Smooth muscle cell (in vitro differentiated cells): ENCODE results near the gene SEC24C. TPM values are rescaled to one million over a fixed set of nuclear protein-coding genes. Genes with fewer than 3 reads are reported as not detected.

Experiments
- DNase-seq: peaks from one replicate; lab custom pipeline; 2025; ENCODE audit not compliant: unreplicated experiment; lab: John Stamatoyannopoulos, UW
- H2AFZ ChIP-seq: fragments of 200-600 bp; sonication (generic); 2 replicates; pipeline ENCODE4 v1.6.0; 2016; ENCODE audit warnings: antibody characterized with exemption, low read depth, mild to moderate bottlenecking
- H3F3A ChIP-seq: fragments of 200-600 bp; sonication (generic); 2 replicates; pipeline ENCODE4 v1.6.0; 2017; ENCODE audit warnings: antibody characterized with exemption, low read depth
- H3K27ac ChIP-seq: fragments of 200-600 bp; sonication (generic); 2 replicates; pipeline ENCODE4 v1.5.1; 2016; ENCODE audit warnings: low read depth, mild to moderate bottlenecking
- H3K27me3 ChIP-seq: fragments of 200-600 bp; sonication (generic); 2 replicates; pipeline ENCODE4 v1.6.1; 2016; ENCODE audit warnings: low read depth, mild to moderate bottlenecking
- H3K36me3 ChIP-seq: fragments of 200-600 bp; sonication (generic); 2 replicates; pipeline ENCODE4 v1.5.1; 2016; ENCODE audit warnings: low read depth
- H3K4me1 ChIP-seq: fragments of 200-600 bp; sonication (generic); 2 replicates; pipeline ENCODE4 v1.5.1; 2016; ENCODE audit warnings: low read depth
- H3K4me2 ChIP-seq: fragments of 200-600 bp; sonication (generic); 2 replicates; pipeline ENCODE4 v1.6.0; 2016; ENCODE audit warnings: mild to moderate bottlenecking
- H3K4me3 ChIP-seq: fragments of 200-600 bp; sonication (generic); 2 replicates; pipeline ENCODE4 v1.5.1; 2016; ENCODE audit warnings: mild to moderate bottlenecking
- H3K79me2 ChIP-seq: fragments of 200-600 bp; sonication (generic); 2 replicates; pipeline ENCODE4 v1.6.0; 2016; ENCODE audit warnings: low read depth, mild to moderate bottlenecking
- H3K9ac ChIP-seq: fragments of 200-600 bp; sonication (generic); 2 replicates; pipeline ENCODE4 v1.6.0; 2016; ENCODE audit warnings: low read depth
- H3K9me3 ChIP-seq: fragments of 200-600 bp; sonication (generic); replicated peaks from 2 replicates; pipeline ENCODE4 v1.5.1; 2016; ENCODE audit warnings: low read depth
- H4K20me1 ChIP-seq: fragments of 200-600 bp; sonication (generic); 2 replicates; pipeline ENCODE4 v1.6.0; 2016; ENCODE audit warnings: low read depth
- CTCF ChIP-seq: fragments of 200-600 bp; sonication (generic); IDR thresholded peaks from 2 replicates; pipeline ENCODE4 v1.5.1; 2017; ENCODE audit warnings: borderline replicate concordance, mild to moderate bottlenecking, antibody characterized with exemption; ENCODE audit not compliant: insufficient read depth, poor library complexity, severe bottlenecking
- WGBS: methylation state at CpG from one replicate; pipeline ENCODE4 v1.1.7; 2016; ENCODE audit warnings: low lambda C conversion rate; 5-methylcytosine and 5-hydroxymethylcytosine counted together
- polyA plus RNA-seq: library from polyadenylated mRNA; unstranded; fragments of >200 nt; fragmentation: Nextera tagmentation; extraction: Ambion mirVana; gene quantifications from 2 replicates; pipeline ENCODE4 v1.2.1, GENCODE V29; 2016
- total RNA-seq: library from RNA; depleted of rRNA; stranded (reverse); fragments of >200 nt; gene quantifications from 2 replicates; pipeline ENCODE4 v1.2.3, GENCODE V29; 2014

The SEC24C gene
- total and polyA plus RNA-seq, 2 experiments from 2014 or later = 41.5 to 54.7 TPM

GRCh38 chr10:73816917-73817729, 73.0 kb downstream of the SEC24C start:
- TF ChIP-seq CTCF = no peak
- Histone ChIP-seq H3K36me3 (no peaks in the 10 kb centered on the region), H3K4me1 (peaks cover 12% of the 10 kb centered on the region), H3K9ac (no peak overlapping the region), H3K79me2 (no peaks in the 10 kb centered on the region), H4K20me1 (no peaks in the 10 kb centered on the region), H2AFZ (no peak overlapping the region), H3F3A (peaks cover 9% of the 10 kb centered on the region), H3K4me2 (no peak overlapping the region), H3K27me3 (no peaks in the 10 kb centered on the region), H3K9me3 (no peaks in the 10 kb centered on the region), H3K27ac (peak overlapping the region; percentile 62), H3K4me3 (no peak overlapping the region)
- DNase-seq = no peak
- WGBS = 89% methylated on average over 10 of the region's 10 CpGs

DNA sequence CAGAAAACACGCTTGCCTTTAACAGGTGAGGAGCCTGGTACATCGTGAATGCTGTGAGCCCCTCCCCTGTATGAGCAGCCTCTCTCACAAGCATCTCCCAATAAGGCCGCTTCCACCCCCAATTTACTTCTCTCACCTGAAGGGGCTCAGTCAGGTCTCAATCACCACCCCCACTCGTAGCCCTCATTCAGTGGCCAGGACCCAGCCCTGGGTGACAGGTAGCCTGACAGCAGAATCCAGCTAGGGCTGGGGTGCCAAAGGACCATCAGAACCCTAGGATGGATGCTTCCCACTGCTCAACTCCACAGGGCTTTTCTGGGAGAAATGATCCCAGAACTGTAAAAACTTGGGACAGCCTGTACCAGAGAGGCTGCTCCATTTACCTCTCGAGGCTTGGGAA, 73.7 kb downstream of the SEC24C start:
- Histone ChIP-seq H3F3A (peaks cover 9% of the 10 kb centered on the region), H3K27me3 (no peaks in the 10 kb centered on the region), H4K20me1 (no peaks in the 10 kb centered on the region), H3K36me3 (no peaks in the 10 kb centered on the region), H3K4me3 (no peak overlapping the region), H3K9me3 (no peaks in the 10 kb centered on the region), H3K4me1 (peaks cover 5% of the 10 kb centered on the region), H2AFZ (no peak overlapping the region), H3K4me2 (no peak overlapping the region), H3K79me2 (no peaks in the 10 kb centered on the region), H3K9ac (no peak overlapping the region), H3K27ac (no peak overlapping the region)
- DNase-seq = no peak
- WGBS = 97% methylated on average over 5 of the region's 5 CpGs
- no peak for TF ChIP-seq CTCF

DNA sequence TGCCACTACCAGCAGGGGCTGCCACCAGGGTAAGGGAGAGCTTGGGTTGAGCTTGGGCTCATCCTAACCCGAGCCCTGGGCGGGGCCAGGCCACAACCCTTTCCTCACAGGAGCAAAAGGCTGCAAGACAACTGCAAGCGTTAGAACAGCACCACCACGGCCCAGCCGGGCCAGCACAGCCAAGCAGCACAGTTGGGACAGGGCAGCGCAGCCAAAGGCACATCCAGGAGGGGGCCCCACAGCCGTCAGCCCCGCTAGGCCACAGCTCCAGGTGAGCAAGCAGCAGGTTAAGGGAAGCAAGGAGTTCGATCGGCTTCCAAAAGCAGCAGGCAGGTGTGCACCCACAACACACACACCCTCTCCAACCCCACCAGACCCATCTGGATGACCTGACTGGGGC, 74.2 kb downstream of the SEC24C start:
- TF ChIP-seq CTCF = no peak
- no peak overlapping the region for H3K4me3 ChIP-seq

DNA sequence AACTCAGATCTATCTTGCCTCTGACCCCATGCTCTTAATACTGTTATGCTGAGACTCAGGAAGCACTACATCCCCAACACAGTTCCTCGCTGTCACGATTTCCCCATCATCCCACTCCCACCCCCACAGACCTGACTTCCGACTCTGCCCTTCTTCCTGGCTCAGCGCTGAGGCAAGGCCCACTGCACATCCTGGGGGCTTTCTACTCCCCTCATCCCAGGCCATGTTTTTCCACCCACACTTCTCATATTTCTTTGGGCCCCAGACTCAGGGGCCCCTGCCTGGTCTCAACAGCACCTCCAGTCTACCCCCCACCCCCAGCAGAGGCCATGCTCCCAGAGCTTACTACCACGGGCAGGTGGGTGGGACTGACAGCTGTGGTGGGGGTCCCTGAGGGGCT, 74.9 kb downstream of the SEC24C start:
- H3K27me3 ChIP-seq = no peaks in the 10 kb centered on the region
- H3K4me2 ChIP-seq = no peak overlapping the region
- H3F3A ChIP-seq = peaks cover 9% of the 10 kb centered on the region
- H3K79me2 ChIP-seq = no peaks in the 10 kb centered on the region
- no peaks in the 10 kb centered on the region for H3K36me3 ChIP-seq
- H3K9ac ChIP-seq = no peak overlapping the region
- no peaks in the 10 kb centered on the region for H4K20me1 ChIP-seq
- no peak for TF ChIP-seq CTCF
- WGBS = 59% methylated on average over 5 of the region's 5 CpGs
- no peak overlapping the region for H3K4me3 ChIP-seq
- no peak for DNase-seq
- peaks cover 3% of the 10 kb centered on the region for H3K4me1 ChIP-seq
- H3K9me3 ChIP-seq = no peaks in the 10 kb centered on the region
- no peak overlapping the region for H3K27ac ChIP-seq
- no peak overlapping the region for H2AFZ ChIP-seq

More for the DNA sequence above, 74.2 kb downstream of the SEC24C start:
- DNase-seq = no peak
- no peak overlapping the region for H3K4me2 ChIP-seq
- H3K79me2 ChIP-seq = no peaks in the 10 kb centered on the region
- H3K27me3 ChIP-seq = no peaks in the 10 kb centered on the region
- H3K36me3 ChIP-seq = no peaks in the 10 kb centered on the region
- no peak overlapping the region for H3K27ac ChIP-seq
- peaks cover 3% of the 10 kb centered on the region for H3K4me1 ChIP-seq
- H2AFZ ChIP-seq = no peak overlapping the region
- peaks cover 9% of the 10 kb centered on the region for H3F3A ChIP-seq
- no peak overlapping the region for H3K9ac ChIP-seq
- H4K20me1 ChIP-seq = no peaks in the 10 kb centered on the region
- no peaks in the 10 kb centered on the region for H3K9me3 ChIP-seq
- 93% methylated on average over 10 of the region's 10 CpGs for WGBS
